H1 (cell line): Measurements from ENCODE around the gene COL16A1.

Source experiments
- BCL11A ChIP-seq, 2 experiments: IDR thresholded peaks; one replicate each; pipeline ENCODE4 v1.6.1; 2011; ENCODE audit warnings: low read depth in 2 of 2, low read length in 2 of 2, mild to moderate bottlenecking in 2 of 2
- CEBPB ChIP-seq: IDR thresholded peaks from 2 replicates; pipeline ENCODE4 v1.6.1; 2012; ENCODE audit warnings: low read depth, low read length
- CTCF ChIP-seq, 3 experiments: IDR thresholded peaks; 1 replicate in 2 of 3; 2 replicates in 1 of 3; pipeline versions ENCODE4 v1.5.1 to v1.6.1; 2011; ENCODE audit warnings: low read length in 3 of 3, mild to moderate bottlenecking in 3 of 3, inconsistent platforms in 2 of 3, low read depth in 1 of 3, moderate library complexity in 1 of 3; ENCODE audit not compliant: insufficient read depth in 1 of 3; ENCODE audit errors: control extremely low read depth in 1 of 3
- FOSL1 ChIP-seq: IDR thresholded peaks from 2 replicates; pipeline ENCODE4 v1.6.1; 2011; ENCODE audit warnings: mild to moderate bottlenecking, low read depth, low read length, moderate library complexity; ENCODE audit not compliant: insufficient read depth
- POLR2AphosphoS5 ChIP-seq: IDR thresholded peaks from 2 replicates; pipeline ENCODE4 v1.6.1; 2011; ENCODE audit warnings: low read depth, low read length
- TAF7 ChIP-seq: optimal IDR thresholded peaks from 2 replicates; pipeline ENCODE3; 2011; ENCODE audit warnings: low read depth, mild to moderate bottlenecking, inconsistent platforms, low read length, moderate library complexity, borderline replicate concordance

GRCh38 chr1:31643976-31644559 is 59.7 kb downstream of the COL16A1 start:
- TF ChIP-seq FOSL1, result no peak
- TF ChIP-seq CTCF (IDR thresholded peaks at IDR 0.05; ENCODE audit: control extremely low read depth in 1 of 3, insufficient read depth in 1 of 3, low read depth in 1 of 3, low read length in 3 of 3), result no peak
- TF ChIP-seq POLR2AphosphoS5, result no peak; the same call in 1 of the 2 replicates
- no peak for TF ChIP-seq CEBPB
- no peak for TF ChIP-seq TAF7
- TF ChIP-seq BCL11A (IDR thresholded peaks at IDR 0.05; ENCODE audit: low read depth in 2 of 2, low read length in 2 of 2), result no peak
